Measurements from ENCODE around the gene IL17D.

GRCh38 chr13:20679879-20680278, 23.6 kb upstream of the IL17D start:
- TF ChIP-seq, protein P1, sequence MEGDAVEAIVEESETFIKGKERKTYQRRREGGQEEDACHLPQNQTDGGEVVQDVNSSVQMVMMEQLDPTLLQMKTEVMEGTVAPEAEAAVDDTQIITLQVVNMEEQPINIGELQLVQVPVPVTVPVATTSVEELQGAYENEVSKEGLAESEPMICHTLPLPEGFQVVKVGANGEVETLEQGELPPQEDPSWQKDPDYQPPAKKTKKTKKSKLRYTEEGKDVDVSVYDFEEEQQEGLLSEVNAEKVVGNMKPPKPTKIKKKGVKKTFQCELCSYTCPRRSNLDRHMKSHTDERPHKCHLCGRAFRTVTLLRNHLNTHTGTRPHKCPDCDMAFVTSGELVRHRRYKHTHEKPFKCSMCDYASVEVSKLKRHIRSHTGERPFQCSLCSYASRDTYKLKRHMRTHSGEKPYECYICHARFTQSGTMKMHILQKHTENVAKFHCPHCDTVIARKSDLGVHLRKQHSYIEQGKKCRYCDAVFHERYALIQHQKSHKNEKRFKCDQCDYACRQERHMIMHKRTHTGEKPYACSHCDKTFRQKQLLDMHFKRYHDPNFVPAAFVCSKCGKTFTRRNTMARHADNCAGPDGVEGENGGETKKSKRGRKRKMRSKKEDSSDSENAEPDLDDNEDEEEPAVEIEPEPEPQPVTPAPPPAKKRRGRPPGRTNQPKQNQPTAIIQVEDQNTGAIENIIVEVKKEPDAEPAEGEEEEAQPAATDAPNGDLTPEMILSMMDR (IDR thresholded peaks at IDR 0.05; ENCODE audit: borderline replicate concordance, extremely low read depth, low read length, poor library complexity, severe bottlenecking), result no peak
- no peak for TF ChIP-seq EZH2 (IDR thresholded peaks at IDR 0.05; ENCODE audit: borderline replicate concordance, low read depth, low read length, severe bottlenecking)

All from DND-41 (cell line).